ENCODE measurements around the gene SDK1.

GRCh38 chr7:3705258-3705657, 404.2 kb downstream of the SDK1 start:
- TF ChIP-seq FOXM1 (IDR thresholded peaks at IDR 0.05; ENCODE audit: borderline replicate concordance): no peak
- no peak for TF ChIP-seq L3MBTL2 (conservative IDR thresholded peaks at IDR 0.05)
- no peak for TF ChIP-seq NFRKB (IDR thresholded peaks at IDR 0.05)
- no peak for TF ChIP-seq HDGF (IDR thresholded peaks at IDR 0.05; ENCODE audit: borderline replicate concordance)
- TF ChIP-seq FOXK2 (IDR thresholded peaks at IDR 0.05): no peak
- no peak for TF ChIP-seq ELF4 (IDR thresholded peaks at IDR 0.05)
